GM18507 (cell line): ENCODE data around the gene PRDM11.

Source experiments
- DNase-seq: peaks from one replicate; pipeline ENCODE4 v3.0.0; 2011; ENCODE audit warnings: low read depth; ENCODE audit not compliant: insufficient read length; ENCODE audit errors: extremely low spot score
- FAIRE-seq: peaks from 2 replicates; lab custom pipeline; 2011; peaks lifted over from hg19 to GRCh38; lab: Jason Lieb, UNC

The PRDM11 gene

DNA sequence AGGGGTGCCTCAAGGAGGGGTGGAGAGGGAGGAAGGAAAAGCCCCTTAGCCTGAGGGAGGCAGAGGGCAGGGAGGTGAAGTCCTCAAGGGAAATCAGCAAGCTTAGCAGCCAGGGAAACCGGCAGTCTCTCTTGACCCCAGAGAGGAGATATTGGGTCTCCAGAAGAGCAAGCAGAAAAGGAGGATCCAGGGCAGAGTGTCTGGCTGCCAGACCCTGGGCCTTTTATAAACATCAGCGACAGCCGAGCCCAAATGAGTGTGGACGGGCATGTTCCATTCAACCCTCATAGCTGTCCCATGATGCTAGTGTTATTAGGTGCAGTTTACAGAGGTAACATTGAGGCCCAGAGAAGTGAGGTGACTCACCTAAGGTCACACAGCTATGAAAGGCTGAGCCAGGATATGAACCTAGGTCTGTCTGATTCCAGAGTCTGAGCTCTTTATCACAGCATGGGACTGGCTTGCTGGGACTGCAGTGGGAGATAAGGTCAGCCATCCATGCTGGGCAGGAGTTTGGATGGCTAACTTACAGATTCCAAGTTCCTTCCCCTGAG is 9.3 kb downstream of the PRDM11 start:
- no peak for DNase-seq
- no peak for FAIRE-seq

DNA sequence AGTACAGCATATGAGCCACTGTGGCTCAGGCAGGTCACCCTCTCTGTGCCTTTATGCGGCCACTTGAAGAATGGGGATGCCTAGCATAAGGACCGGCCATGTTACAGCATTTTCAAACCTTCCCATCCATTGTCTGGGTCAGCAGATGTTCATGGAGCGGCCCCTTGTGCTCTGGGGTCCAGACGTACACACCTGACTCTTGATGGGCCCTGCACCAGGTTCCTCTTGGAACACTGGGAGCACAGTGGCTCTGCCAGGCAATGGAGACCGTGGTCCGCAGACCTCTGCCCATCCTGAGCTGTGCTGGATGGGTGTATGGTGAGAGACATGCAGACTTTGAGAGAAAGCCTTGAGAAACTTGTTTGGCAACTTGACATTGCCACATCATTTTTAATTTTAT is 9.8 kb downstream of the PRDM11 start:
- FAIRE-seq (no peak), DNase-seq (no peak)

DNA sequence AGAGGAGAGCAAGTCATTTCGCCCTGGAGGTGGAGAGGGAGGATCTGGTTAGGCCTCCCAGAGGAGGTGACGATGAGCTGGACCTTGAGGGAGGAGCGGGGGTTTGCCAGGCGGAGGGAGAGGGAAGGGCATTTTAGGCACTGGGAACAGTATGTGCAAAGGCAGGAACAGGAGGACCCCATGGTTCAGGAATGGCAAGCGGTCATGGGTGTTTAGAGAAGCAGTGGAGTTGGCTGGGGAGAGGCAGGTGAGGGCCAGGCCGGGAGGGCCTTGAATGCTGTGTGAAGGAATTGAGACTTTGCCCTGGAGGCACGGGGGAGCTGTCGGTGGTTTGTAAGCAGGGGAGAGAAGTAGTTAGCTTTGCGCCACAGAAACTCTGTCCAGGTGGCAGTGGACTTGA is 10.3 kb downstream of the PRDM11 start:
- no peak for FAIRE-seq

DNA sequence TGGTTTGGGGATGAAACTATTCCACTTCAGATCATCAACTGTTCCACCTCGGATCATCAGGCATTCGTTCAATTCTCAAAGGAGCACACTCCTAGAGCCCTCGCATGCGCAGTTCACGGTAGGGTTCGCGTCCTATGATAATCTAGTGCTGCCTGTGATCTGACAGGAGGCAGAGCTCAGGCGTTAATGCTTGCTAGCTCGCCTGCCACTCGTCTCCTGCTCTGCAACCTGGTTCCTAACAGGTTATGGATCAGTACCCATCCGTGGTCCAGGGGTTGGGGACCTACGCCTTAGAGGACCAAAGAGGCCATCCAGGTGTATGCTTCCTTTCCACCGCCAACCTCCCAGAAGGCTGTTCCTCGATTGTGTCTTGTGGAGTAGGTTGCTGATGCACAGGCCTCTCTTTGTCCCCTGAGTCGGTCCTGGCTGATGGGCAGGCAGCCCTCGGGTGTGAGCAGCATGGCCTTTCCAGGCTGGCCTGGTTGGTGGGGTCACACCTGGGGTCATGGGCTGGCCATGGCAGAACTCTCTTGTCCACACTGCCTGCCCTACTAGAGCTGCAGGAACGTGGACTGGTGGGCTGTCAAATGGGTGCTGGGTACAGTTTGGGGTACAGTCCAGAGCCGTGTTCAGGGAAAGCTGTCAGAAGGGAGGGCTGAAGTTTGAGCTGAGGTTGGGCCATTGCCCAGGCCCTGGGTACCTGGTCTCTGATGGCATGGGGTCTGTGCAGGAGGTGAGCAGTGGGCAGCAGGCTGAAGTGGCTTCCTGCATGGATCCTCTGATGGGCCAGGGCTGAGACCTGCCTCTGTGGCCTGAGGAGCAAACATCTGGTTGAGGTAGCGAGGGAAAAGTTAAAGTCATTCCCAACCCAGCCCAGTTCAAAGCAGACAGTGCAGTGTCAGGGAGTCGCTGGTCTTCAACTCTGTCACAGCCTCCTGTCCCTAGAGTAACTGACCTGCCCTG is 11.1 kb downstream of the PRDM11 start:
- no peak for FAIRE-seq
- no peak for DNase-seq

More for the DNA sequence above, 10.3 kb downstream of the PRDM11 start:
- DNase-seq: no peak

DNA sequence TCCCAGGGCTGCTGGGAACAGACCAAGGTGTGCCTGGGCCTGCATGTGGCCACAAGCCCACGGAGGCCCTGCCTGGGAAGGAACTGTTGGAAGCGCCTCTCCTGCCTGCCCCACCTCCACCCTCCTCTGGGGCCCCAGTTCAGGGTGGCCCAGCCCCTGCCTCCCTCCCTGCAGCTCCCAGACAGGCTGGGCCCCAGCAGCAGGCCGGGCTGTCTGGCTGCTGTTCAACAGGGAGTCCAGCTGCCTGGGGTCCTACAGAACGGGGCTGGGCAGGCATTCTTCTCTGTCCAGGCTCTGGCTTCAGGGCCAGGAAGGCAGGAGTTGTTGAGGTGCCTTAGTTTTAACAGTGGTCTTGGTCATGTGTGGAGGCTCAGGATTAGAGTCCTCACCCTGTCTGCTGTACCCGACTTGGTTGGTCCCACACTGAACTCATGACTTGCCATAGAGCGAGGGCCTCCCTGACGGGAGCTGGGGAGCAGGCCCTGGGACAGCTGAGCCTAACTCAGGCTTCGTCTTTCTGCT is 11.8 kb downstream of the PRDM11 start:
- DNase-seq (no peak), FAIRE-seq (no peak)

DNA sequence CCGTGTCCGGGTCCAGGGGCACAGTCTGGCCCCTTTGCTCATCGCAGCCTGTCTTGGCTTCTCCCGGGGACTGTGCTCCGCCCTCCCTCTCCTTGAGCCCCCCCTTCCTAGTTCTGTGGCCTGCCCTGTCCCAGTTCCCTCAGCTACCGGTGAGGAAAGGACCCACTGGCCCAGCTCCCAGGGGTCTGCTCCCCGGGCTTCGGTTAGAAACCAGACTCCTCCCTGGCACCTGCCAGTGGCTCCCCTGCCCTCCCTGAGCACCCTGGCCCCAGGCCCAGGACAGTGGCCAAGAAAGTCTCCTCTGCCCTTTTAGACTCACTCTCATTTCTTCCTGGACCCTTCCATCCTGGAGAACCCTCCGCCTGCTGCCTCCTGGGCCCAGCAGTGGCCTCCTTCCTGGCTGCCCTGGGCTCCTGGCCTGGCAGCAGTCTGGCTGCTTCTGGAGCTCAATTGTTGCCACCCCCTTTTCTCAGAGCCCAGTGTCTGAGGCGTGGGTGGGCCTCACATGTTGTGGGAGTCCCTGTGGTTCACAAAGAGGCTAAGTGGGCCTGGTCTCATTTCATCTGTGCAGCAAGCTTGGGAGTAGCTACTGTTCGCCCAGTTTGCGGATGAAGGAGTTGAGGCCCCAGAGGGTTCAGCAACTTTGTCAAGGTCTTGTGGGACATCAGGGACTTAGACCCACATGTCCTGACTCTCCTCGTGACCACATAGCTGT is 12.6 kb downstream of the PRDM11 start:
- no peak for DNase-seq
- no peak for FAIRE-seq

DNA sequence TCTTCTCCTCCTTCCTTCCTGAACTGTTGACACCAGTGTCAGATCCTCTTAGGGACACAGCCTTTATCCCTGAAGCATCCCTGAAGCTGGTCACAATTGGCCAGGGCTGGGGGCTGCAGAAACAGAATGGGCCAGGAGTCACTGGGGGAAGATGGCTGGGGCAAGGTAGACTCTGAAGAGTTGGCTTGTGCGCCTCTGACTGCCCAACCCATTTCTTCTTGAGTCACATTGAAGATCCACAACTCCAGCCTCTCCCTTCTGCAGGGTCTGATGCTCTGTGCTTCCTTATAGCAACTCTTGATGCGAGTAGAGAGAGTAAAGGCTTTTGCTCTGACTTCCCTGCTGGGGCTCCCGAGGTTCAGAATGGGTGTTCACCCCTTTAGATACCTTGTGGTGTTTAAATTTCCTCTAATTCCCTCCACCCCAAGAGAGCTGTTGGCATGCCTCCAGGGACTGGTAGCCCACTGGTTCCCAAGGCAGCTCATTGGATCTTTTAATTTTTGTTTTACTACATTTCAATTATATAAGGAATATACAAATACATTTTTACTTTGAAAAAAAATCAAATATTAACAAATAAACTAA is 13.4 kb downstream of the PRDM11 start:
- DNase-seq (no peak), FAIRE-seq (no peak)

DNA sequence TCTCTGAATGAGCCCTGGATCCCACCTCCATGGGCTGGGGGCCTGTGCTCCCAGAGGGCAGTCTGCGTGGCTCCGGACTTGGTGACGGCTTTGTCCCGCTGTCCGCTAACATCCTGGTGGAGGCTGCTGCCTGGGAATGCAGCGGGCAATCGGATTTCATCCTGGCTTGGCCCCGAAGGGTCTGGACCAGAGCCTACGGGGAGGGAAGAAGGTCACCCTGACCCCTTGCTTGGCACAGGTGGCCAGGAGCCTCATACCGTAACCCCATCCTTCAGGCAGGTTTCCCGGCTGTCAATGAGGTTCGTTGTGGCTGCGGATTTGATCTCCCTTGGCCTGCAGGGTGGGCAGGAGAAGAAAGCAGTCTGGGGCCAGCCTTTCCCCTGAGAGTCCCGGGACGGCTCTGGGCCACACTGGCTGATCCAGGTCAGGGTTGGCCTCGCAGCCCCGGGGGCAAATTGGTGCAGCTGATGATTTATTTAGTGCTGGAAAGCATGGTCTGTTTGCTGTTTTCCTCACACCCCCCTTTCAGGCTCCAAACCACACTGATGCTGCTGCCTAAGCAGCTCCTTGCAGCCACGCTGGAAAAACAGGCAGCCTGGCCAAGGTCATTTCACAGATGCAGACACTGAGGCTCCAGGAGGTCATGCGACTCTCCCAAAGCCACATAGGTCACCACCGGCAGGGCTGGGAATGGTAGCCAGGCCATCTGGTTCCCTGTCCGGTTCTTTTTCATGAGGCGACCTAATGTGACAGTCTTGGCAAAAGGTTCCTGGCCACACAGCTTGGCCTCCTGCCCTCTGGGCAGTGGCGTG is 15.0 kb downstream of the PRDM11 start:
- no peak for FAIRE-seq
- DNase-seq: no peak

DNA sequence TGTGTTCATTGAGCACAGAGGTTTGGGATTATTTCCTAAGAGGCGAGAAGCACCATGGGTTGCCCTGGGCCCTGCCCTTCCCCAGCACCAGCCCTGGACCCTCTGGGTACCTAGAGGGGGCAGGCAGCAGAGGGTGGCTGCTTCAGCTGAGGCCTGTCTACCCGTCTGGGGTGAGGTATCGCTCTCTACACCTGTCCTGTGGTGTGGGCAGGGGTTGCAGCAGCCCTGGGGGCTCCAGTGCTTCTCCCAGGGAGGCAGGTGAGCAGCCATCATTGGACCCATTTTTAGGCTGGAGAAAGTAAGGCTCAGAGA is 15.6 kb downstream of the PRDM11 start:
- no peak for FAIRE-seq
- DNase-seq: no peak

DNA sequence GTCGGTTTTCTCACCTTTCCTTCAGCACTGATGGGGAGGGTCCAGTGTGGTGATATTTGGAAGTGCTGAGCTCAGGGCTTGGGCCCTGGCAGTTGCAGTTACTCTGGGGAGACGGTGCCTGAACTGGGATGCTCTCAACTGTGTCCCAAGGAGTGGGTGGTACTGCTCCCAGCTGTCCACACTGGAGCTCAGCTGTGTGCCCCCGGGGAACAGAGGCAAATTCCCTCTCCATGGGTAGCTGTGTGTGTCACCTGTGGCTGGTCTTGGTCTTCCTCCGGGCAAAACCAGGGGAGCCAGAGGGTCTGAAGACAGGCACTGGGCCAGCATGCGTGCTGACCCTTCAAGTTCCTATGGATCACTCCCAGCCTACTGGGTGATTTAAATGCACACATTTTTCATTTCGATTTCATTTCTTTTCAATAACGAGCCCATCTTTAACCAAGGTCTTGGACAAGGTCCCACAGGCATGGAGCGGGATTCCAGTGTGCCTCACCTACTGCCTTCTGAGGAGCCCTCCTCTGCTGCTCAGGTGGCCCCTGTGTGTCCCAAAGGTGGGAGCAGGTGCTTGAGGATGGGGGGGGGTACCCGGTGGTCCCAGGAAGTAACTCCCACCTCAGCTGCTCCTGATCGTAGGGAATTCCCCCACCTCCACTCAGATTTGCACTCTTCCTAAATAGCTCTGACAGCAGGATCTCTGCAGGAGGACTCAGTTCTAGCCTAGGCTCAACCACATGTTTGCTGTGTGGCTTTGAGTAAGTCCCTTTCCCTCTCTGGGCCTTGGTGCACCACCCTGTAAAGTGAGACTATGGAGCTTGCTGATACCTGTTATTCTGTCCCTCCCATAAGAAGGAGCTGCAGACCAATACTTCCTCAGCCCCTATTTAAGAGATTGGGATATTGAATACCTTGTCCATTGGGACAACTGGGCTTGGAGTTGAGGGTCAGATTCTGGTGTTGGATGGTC is 16.8 kb downstream of the PRDM11 start:
- FAIRE-seq: no peak

DNA sequence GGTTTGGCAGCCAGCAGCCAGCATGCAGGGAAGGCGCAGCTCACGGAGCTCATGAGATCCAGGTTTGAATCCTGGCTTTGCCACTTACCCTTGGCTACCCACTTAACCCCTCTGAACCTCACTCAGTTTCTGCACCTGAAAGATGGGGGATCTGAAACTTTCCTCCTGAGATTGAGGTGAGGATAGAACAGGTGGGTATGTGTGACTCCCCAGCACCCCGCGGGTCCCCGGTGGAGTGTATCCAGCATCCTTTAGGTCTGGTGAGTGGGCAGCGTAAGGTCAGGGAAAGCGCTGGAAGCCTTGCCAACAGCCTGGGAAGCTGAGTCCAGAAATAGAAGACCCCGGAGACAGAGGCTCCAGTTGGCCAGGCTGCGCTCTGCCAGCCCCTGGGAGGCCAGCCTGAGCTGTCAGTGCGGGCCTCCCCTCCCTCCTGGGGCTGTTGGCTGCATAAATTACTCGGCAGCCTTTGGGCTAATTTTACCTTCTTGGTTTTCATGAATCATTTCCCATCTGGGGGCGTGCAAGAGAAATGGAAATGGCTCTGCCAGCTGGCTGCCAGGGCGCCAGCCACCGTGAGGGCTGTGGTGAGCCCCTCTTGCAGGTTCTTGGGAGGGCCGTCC is 17.6 kb downstream of the PRDM11 start:
- no peak for DNase-seq
- no peak for FAIRE-seq

More for the DNA sequence above, 16.8 kb downstream of the PRDM11 start:
- DNase-seq: no peak

DNA sequence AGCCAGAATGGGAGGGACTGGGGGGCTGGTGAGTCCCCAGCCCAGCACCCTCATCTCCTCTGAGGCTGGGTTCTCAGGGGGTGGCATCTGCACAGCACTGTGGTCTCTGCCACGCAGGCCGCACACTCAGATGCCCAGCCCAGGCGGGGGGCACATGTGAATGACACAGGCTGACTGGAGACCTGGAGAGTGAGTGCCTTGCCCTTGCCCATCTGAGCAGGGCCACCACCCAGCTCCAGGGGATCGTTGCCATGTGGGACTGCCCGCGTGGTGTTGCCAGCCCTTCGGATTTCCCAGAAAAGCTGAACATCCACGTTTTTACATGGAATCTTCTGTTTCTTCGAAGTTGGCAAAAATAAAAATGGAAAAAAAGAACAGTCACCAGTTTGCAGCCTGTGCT is 18.9 kb downstream of the PRDM11 start:
- DNase-seq (no peak), FAIRE-seq (no peak)

DNA sequence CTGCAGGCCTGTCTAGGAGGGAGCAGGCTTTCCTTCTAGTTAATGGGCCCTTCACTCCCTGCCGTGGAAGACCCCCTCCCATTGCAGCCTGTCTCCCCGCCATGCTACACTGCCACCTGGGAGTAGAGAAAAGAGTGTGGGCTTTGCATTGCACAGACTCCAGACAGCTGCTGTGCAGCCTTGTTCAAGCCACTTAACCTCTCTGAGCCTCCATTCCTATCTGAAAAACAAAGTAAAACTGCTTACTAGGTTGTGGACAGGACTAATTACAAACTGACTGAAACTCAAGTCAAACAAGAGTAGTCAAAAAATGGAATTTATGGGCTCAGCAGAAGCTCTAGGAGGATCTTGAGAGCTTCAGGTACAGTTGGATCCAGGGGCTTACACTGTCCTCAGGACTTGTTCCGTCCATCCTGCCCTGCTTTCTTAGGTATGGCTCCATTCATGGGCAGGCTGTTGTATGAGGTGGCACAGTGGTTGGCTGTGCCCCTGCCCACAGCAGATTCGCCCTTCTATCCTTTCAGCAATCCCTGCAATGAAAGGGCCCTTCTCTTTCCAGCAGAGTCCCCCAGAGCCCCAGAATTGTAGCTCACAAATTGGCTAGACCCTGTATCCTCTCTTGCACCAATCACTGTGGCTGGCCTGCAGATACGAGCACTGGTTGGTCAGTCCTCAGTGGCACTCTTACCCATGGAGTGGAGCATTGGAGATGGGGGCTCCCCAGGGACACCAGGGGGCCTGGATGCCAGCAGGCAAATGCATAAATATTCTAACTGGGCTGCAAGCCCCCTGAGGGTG is 19.6 kb downstream of the PRDM11 start:
- DNase-seq: no peak
- no peak for FAIRE-seq

DNA sequence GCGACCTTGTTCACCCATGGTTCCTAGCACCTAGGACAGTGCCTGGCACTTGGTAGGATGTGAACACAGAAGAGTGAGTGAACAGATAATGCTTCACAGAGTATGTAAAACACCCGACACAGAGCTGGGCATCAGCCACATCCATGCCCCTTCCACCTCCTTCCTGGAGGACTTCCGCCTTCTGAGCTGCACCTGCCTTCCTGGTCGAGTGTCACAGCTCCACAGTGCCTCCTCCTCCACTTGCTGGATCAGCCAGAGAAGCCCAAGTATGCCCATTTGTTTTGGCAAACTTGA is 20.1 kb downstream of the PRDM11 start:
- DNase-seq (no peak), FAIRE-seq (no peak)

DNA sequence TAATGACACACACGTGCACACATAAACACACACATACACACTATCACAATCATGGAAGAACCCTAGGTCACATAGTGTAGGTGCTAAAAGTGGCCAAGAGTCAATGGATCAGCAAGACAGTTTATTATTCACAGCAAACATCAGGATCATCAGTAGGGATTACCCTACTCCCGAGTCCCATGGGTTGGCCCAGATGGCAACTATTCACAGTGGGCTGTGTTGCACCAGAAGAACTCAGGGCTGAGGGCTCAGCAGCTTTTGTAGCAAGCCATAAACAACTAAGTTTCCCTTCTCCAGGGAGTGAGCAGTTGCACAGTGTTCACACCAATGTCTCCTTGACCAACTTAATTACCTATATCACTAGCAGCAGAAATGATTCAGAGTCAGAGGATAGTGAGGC is 20.8 kb downstream of the PRDM11 start:
- FAIRE-seq (no peak), DNase-seq (no peak)

DNA sequence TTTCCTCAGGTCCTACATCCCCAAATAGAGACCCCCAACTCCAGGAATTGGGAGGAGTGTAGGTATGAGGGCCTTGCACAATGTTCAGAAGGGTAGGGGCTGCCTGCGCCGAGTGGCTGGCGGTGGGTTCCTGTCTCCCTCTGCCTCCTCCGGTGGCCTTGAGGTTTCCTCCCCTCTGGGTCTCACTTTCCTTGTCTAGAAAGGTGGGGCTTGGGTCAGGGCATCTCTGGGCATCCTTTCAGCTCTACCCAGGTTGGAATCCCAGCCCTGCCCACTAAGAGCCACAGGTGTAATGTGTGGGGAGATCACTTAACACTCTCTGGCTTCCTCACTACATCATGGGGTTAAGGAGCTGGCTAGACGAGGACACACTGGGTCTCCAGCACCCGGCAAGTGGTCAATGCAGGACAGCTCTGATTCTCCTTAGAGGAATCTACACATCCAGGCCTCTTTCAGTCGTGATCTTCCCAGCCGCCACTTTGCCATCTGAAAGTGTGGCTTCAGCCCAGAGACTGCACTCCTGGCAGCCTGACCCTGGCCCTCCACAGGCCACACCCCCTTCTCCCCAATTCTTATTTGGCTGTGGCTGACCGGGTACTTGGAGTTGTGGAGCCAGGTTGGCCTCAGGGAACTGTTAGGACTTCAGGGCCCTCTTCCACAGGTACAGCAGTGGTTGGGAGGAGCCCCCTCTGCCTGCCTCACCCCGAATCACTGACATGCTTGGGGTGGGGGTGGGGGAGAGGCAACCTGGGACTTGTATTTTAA is 22.1 kb downstream of the PRDM11 start:
- FAIRE-seq (no peak), DNase-seq (no peak)
